HG02938 (cell line): Measurements from ENCODE around the gene DAW1.
"Not testable (repeated sequence)": the region's sequence is repeated elsewhere in the genome, so short reads cannot be mapped to it uniquely, and the experiment has no call there.

Experiments
- ATAC-seq: cut with Tn5 transposase; IDR thresholded peaks from one replicate; pipeline ENCODE4 v1.9.1; 2021; ENCODE audit warnings: mild to moderate bottlenecking, moderate library complexity; ENCODE audit not compliant: unreplicated experiment

Gene DAW1

GRCh38 chr2:227871375-227871791 is at the start of gene DAW1:
TSS of gene DAW1 (plus strand) at chr2:227871631. CDS start at chr2:227871690, 59 bp downstream.
- peak; percentile 94 for ATAC-seq

- ATAC-seq: no peak
These were observed 48.9 kb upstream of the DAW1 start for GRCh38 chr2:227822416-227823003.

GRCh38 chr2:227823922-227824321 is 47.5 kb upstream of the DAW1 start:
- ATAC-seq: no peak

GRCh38 chr2:227824711-227825110 is 46.7 kb upstream of the DAW1 start:
- ATAC-seq: no peak

GRCh38 chr2:227826019-227826521 is 45.4 kb upstream of the DAW1 start:
- no peak for ATAC-seq

GRCh38 chr2:227826563-227826962 is 44.9 kb upstream of the DAW1 start:
- ATAC-seq: no peak

- ATAC-seq: no peak
These were observed 44.3 kb upstream of the DAW1 start for GRCh38 chr2:227827143-227827542.

- ATAC-seq: no peak
These were observed 42.9 kb upstream of the DAW1 start for GRCh38 chr2:227828477-227828912.

- ATAC-seq: no peak
These were observed 42.1 kb upstream of the DAW1 start for GRCh38 chr2:227829337-227829736.

GRCh38 chr2:227834423-227834822 is 37.0 kb upstream of the DAW1 start:
- no peak for ATAC-seq

GRCh38 chr2:227834916-227835650 is 36.3 kb upstream of the DAW1 start:
- no peak for ATAC-seq

- ATAC-seq: not testable (repeated sequence)
These were observed 31.9 kb upstream of the DAW1 start for GRCh38 chr2:227839339-227840129.

- no peak for ATAC-seq
These were observed 24.6 kb upstream of the DAW1 start for GRCh38 chr2:227846831-227847230.

GRCh38 chr2:227848146-227848545 is 23.3 kb upstream of the DAW1 start:
- ATAC-seq: no peak

GRCh38 chr2:227848586-227848985 is 22.8 kb upstream of the DAW1 start:
- ATAC-seq: no peak

- no peak for ATAC-seq
These were observed 21.5 kb upstream of the DAW1 start for GRCh38 chr2:227849906-227850305.

- no peak for ATAC-seq
These were observed 18.2 kb upstream of the DAW1 start for GRCh38 chr2:227853204-227853629.

GRCh38 chr2:227853765-227854271 is 17.6 kb upstream of the DAW1 start:
- ATAC-seq: no peak

GRCh38 chr2:227855440-227855839 is 16.0 kb upstream of the DAW1 start:
- ATAC-seq: no peak

- no peak for ATAC-seq
These were observed 14.7 kb upstream of the DAW1 start for GRCh38 chr2:227856697-227857096.

GRCh38 chr2:227860221-227860641 is 11.2 kb upstream of the DAW1 start:
- no peak for ATAC-seq
